Nephron progenitor cell (in vitro differentiated cells): ENCODE results near the gene RESP18.
"Not testable (repeated sequence)": the region's sequence is repeated elsewhere in the genome, so short reads cannot be mapped to it uniquely, and the experiment has no call there.

ENCODE experiments used
- DNase-seq: peaks from one replicate; pipeline ENCODE4 v3.0.0; 2021
- H3K27ac Mint-ChIP-seq: 2 replicates; pipeline ENCODE4 v1.8.0; 2021; ENCODE audit warnings: mild to moderate bottlenecking, moderate library complexity, mixed read lengths
- H3K27me3 Mint-ChIP-seq: 2 replicates; pipeline ENCODE4 v1.8.0; 2021; ENCODE audit warnings: mild to moderate bottlenecking, low read depth, mixed read lengths; ENCODE audit not compliant: poor library complexity
- H3K36me3 Mint-ChIP-seq: 2 replicates; pipeline ENCODE4 v1.8.0; 2021; ENCODE audit warnings: low read depth, mixed read lengths
- H3K4me1 Mint-ChIP-seq: 2 replicates; pipeline ENCODE4 v1.8.0; 2021; ENCODE audit warnings: mixed read lengths
- H3K4me3 Mint-ChIP-seq: 2 replicates; pipeline ENCODE4 v1.8.0; 2021; ENCODE audit warnings: mild to moderate bottlenecking, moderate library complexity, mixed read lengths
- H3K9me3 Mint-ChIP-seq: 2 replicates; pipeline ENCODE4 v1.8.0; 2021; ENCODE audit warnings: mild to moderate bottlenecking, moderate library complexity, mixed read lengths
- TF ChIP-seq, protein P1 (sequence below): fragments of 200-600 bp; sonication (generic); IDR thresholded peaks from 2 replicates; pipeline ENCODE4 v1.5.0; 2021; ENCODE audit warnings: antibody characterized with exemption

The RESP18 gene

DNA sequence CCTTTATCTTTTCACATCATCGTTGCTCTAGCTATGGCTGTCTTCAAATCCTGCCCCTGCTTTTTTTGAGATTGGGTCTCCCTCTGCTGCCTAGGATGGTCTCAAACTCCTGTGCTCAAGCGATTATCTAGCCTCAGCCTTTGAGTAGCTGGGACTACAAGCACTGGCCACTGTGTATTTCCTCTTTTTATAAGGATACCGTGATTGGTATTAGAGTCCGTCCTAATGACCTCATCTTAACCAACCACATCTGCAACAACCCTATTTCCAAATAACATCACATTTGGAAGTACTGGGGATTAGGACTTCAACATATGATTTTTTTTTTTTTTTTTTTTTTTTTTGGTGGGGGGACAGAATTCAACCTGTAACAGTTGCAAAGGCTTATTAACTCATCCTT, 9.1 kb downstream of the RESP18 start:
- TF ChIP-seq, protein P1, sequence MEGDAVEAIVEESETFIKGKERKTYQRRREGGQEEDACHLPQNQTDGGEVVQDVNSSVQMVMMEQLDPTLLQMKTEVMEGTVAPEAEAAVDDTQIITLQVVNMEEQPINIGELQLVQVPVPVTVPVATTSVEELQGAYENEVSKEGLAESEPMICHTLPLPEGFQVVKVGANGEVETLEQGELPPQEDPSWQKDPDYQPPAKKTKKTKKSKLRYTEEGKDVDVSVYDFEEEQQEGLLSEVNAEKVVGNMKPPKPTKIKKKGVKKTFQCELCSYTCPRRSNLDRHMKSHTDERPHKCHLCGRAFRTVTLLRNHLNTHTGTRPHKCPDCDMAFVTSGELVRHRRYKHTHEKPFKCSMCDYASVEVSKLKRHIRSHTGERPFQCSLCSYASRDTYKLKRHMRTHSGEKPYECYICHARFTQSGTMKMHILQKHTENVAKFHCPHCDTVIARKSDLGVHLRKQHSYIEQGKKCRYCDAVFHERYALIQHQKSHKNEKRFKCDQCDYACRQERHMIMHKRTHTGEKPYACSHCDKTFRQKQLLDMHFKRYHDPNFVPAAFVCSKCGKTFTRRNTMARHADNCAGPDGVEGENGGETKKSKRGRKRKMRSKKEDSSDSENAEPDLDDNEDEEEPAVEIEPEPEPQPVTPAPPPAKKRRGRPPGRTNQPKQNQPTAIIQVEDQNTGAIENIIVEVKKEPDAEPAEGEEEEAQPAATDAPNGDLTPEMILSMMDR: no peak
- H3K27me3 Mint-ChIP-seq: peaks cover 79% of the 10 kb centered on the region
- H3K27ac Mint-ChIP-seq: no peak overlapping the region
- peaks cover 5% of the 10 kb centered on the region for H3K4me1 Mint-ChIP-seq
- no peak overlapping the region for H3K4me3 Mint-ChIP-seq
- no peak for DNase-seq
- no peaks in the 10 kb centered on the region for H3K9me3 Mint-ChIP-seq
- H3K36me3 Mint-ChIP-seq: no peaks in the 10 kb centered on the region

DNA sequence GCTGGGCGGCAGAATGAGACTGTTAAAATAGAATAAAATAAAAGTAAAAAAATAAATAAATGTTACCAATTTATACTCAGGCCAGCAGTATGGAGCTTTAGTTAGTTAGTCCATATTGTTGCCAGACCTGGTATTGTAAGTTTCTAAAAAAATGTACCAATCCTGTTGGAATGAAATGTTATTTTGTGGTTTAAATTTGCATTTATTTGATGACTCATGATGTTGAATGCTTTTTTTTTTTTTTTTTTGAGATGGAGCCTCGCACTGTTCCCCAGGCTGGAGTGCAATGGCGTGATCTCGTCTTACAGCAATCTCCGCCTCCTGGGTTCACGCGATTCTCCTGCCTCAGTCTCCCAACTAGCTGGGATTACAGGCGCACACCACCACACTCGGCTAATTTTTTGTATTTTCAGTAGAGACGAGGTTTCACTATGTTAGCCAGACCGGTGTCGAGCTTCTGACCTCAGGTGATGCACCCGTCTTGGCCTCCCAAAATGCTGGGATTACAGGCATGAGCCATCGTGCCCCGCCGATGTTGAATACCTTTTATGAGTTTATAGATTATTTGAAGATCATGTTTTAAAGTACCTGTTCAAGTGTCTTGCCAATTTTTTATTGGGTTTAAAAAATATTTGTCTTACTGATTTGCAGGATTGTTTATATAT, 17.6 kb downstream of the RESP18 start:
- H3K27ac Mint-ChIP-seq: no peak overlapping the region
- no peaks in the 10 kb centered on the region for H3K36me3 Mint-ChIP-seq
- no peak overlapping the region for H3K4me3 Mint-ChIP-seq
- peaks cover 5% of the 10 kb centered on the region for H3K9me3 Mint-ChIP-seq
- peaks cover 38% of the 10 kb centered on the region for H3K27me3 Mint-ChIP-seq
- no peaks in the 10 kb centered on the region for H3K4me1 Mint-ChIP-seq
- TF ChIP-seq, protein P1: no peak
- no peak for DNase-seq

DNA sequence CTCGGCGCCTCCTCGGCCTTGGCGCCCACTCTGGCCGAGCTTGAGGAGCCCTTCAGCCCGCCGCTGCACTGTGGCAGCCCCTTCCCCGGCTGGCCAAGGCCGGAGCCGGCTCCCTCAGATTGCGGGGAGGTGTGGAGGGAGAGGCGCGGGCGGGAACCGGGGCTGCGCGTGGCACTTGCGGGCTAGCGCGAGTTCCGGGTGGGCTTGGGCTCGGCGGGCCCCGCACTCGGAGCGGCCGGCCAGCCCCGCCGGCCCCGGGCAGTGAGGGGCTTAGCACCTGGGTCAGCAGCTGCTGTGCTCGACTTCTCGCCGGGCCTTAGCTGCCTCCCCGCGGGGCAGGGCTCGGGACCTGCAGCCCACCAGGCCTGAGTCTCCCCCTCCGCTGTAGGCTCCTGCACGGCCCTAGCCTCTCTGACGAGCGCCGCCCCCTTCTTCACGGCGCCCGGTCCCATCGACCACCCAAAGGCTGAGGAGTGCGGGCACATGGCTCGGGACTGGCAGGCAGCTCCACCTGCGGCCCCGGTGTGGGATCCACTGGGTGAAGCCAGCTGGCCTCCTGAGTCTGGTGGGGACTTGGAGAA, 19.8 kb downstream of the RESP18 start:
- not testable (repeated sequence) for H3K4me3 Mint-ChIP-seq, H3K36me3 Mint-ChIP-seq, H3K9me3 Mint-ChIP-seq, DNase-seq, H3K4me1 Mint-ChIP-seq, H3K27ac Mint-ChIP-seq
- H3K27me3 Mint-ChIP-seq: peaks cover 53% of the 10 kb centered on the region

DNA sequence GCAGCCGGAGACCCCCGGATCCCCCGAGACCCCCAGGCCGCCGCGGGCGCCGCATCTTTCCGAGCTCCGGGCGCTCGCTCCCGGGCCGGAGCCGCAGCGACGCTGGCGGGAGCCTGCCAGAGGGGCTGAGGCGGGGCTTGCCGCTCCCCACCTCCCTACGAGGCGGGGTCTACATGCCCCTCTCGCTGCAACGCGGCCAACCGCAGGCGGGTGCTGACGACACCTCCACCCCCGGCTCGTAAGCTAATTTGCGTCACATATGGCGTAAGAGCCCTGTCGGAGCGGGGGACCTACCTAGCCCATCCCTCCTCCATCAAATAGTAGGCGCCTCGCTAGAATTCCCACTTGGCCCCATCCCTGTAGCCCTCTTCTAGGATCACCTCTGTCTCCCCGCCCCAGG, 23.3 kb downstream of the RESP18 start, which contains the start of gene PTPRN:
Gene PTPRN (minus strand): TSS at position 124 of the 400 bp plus-strand sequence. CDS start 69 bp downstream, at position 55.
- no peaks in the 10 kb centered on the region for H3K4me1 Mint-ChIP-seq
- H3K27ac Mint-ChIP-seq: no peak within 1 kb of the TSS
- DNase-seq: no peak
- TF ChIP-seq, protein P1: no peak
- peaks cover 82% of the 10 kb centered on the region for H3K27me3 Mint-ChIP-seq
- H3K36me3 Mint-ChIP-seq: no peaks in the 10 kb centered on the region
- H3K4me3 Mint-ChIP-seq: peak within 1 kb of the TSS; percentile 45
- H3K9me3 Mint-ChIP-seq: no peaks in the 10 kb centered on the region

DNA sequence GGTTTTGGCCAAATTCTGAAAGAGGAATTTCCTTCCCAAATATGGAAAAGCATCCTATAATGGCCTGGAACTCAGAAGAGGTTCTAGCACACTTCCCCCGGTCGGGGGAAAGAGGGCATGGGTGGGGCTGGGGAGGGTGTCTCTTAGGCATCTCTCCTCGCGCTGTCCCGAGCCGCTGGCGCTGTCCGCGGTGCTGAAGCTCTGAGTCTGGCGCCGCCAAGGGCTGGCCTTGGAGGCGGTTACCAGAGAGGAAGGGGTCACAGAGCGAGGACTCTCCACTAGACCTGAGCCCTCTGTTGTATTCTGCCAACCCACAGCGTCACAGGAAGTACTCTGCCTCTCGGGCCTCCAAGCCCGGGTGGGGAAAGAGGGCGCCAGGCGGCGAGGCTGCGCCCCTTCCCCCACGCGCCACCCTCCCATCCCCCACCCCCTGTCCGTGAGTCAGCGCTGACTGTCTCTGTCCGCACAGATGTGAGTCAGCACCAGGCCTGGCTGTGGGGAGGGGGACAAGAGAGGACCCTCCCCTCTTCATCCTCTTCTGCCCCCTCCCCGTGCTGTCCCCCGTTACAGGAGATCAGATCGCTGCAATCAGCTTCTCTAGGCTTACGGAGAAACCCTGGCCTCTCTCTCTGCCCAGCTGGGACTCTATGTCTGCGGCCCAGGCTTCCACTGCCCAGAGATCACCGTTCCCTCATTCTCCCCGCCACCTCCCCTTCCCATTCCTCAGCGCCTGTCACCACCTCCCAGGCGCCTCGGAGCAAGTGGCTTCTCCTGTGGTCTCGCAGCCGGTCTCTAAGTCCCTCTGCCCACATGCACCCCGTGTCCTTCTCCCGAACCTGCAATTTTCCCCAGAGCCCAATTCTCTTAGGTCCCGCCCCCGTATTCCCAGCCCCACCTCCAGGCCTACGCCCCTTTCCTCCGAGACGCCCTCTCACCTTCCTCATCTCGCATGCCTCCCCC, 24.1 kb downstream of the RESP18 start:
- H3K9me3 Mint-ChIP-seq: no peaks in the 10 kb centered on the region
- no peak overlapping the region for H3K27ac Mint-ChIP-seq
- no peaks in the 10 kb centered on the region for H3K36me3 Mint-ChIP-seq
- TF ChIP-seq, protein P1: no peak
- no peaks in the 10 kb centered on the region for H3K4me1 Mint-ChIP-seq
- DNase-seq: peak; percentile 98
- peaks cover 87% of the 10 kb centered on the region for H3K27me3 Mint-ChIP-seq
- peak overlapping the region; percentile 45 for H3K4me3 Mint-ChIP-seq

DNA sequence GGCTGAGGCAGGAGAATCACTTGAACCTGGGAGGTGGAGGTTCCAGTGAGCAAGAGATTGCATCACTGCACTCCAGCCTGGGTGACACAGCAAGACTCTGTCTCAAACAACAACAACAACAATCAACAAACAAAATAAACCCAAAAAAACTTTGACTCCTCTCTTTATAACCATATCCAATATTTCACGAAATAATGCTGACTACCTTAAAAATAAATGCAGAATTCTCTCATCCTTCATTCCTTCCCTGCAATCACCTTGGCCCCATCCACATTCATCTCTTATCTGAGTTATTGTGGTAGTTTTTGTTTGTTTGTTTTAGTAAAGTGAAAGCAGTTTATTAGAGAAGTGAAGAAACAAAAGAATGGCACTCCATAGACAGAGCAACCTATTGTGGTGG, 26.5 kb downstream of the RESP18 start:
- peaks cover 100% of the 10 kb centered on the region for H3K27me3 Mint-ChIP-seq
- H3K4me1 Mint-ChIP-seq: no peaks in the 10 kb centered on the region
- no peak overlapping the region for H3K27ac Mint-ChIP-seq
- TF ChIP-seq, protein P1: no peak
- H3K4me3 Mint-ChIP-seq: no peak overlapping the region
- no peaks in the 10 kb centered on the region for H3K36me3 Mint-ChIP-seq
- no peaks in the 10 kb centered on the region for H3K9me3 Mint-ChIP-seq
- no peak for DNase-seq
